GM12878 (cell line): ENCODE measurements around the gene ARGLU1. TPM values are rescaled to one million over a fixed set of nuclear protein-coding genes. Genes with fewer than 3 reads are reported as not detected.

Experiments
- ATAC-seq: fragments of 200-7000 bp; cut with Tn5 transposase; 3 replicates; pipeline ENCODE4 v1.9.1; 2020; ENCODE audit warnings: mild to moderate bottlenecking, moderate library complexity
- BruUV-seq: library from RNA; stranded (reverse); fragments of 400-500 nt; replicated peaks from 2 replicates; lab custom pipeline; 2021; lab: Mats Ljungman, UMichigan
- CTCF ChIA-PET: fragments of 300-600 bp; sonication (Branson Sonifier 250); formaldehyde crosslinking; extraction: SDS; loops from one replicate; lab custom pipeline; 2021; ENCODE audit warnings: inconsistent platforms; lab: Yijun Ruan, JAX
- POLR2A ChIA-PET: fragments of 350-600 bp; formaldehyde crosslinking; extraction: SDS; loops from one replicate; lab custom pipeline; 2021; ENCODE audit warnings: inconsistent platforms; lab: Charles Lee
- RAD21 ChIA-PET: fragments of 300-600 bp; sonication (Branson Sonifier 250); formaldehyde crosslinking; loops from one replicate; lab custom pipeline; 2023; ENCODE audit warnings: antibody characterized with exemption; ENCODE audit not compliant: unreplicated experiment; lab: Charles Lee
- SMC1A ChIA-PET: fragments of 300-600 bp; sonication (Branson Sonifier 250); formaldehyde crosslinking; loops from one replicate; lab custom pipeline; 2023; ENCODE audit not compliant: unreplicated experiment, uncharacterized antibody; lab: Charles Lee
- DNase-seq: peaks from one replicate; pipeline ENCODE4 v3.0.0-alpha.2; 2011; ENCODE audit warnings: low read depth, low spot score
- FAIRE-seq: peaks from 3 replicates; lab custom pipeline; 2011; peaks lifted over from hg19 to GRCh38; lab: Jason Lieb, UNC
- H2AFZ ChIP-seq: 2 replicates; pipeline ENCODE4 v1.6.0; 2011; ENCODE audit warnings: low read depth, low read length, control low read depth; ENCODE audit not compliant: control insufficient read depth
- H3K27ac ChIP-seq: 2 replicates; pipeline ENCODE4 v1.5.1; 2011; ENCODE audit warnings: control low read depth; ENCODE audit not compliant: control insufficient read depth, insufficient read depth
- H3K27me3 ChIP-seq, 2 experiments: replicated peaks in 1 of 2; 2 replicates each; pipeline versions ENCODE4 v1.6.0 to v1.6.1; 2011; ENCODE audit warnings: low read length in 1 of 2; ENCODE audit not compliant: control insufficient read depth in 2 of 2, insufficient read depth in 2 of 2
- H3K36me3 ChIP-seq, 2 experiments: 2 replicates each; pipeline ENCODE4 v1.5.1; 2011; ENCODE audit warnings: low read length in 1 of 2; ENCODE audit not compliant: control insufficient read depth in 2 of 2, insufficient read depth in 2 of 2
- H3K4me1 ChIP-seq: 2 replicates; pipeline ENCODE4 v1.6.1; 2011; ENCODE audit warnings: mild to moderate bottlenecking, low read length, moderate library complexity, mixed read lengths; ENCODE audit not compliant: control insufficient read depth, insufficient read depth
- H3K4me2 ChIP-seq: 2 replicates; pipeline ENCODE4 v1.6.0; 2011; ENCODE audit warnings: control low read depth; ENCODE audit not compliant: control insufficient read depth, insufficient read depth
- H3K4me3 ChIP-seq: fragments of 200-600 bp; sonication (generic); 2 replicates; pipeline ENCODE4 v1.5.1; 2016
- H3K79me2 ChIP-seq: 2 replicates; pipeline ENCODE4 v1.6.0; 2011; ENCODE audit warnings: low read length; ENCODE audit not compliant: control insufficient read depth, insufficient read depth
- H3K9ac ChIP-seq: 2 replicates; pipeline ENCODE4 v1.8.0; 2011; ENCODE audit warnings: low read length, control low read depth, mixed read lengths; ENCODE audit not compliant: control insufficient read depth, insufficient read depth
- H3K9me3 ChIP-seq: replicated peaks from 3 replicates; pipeline ENCODE4 v1.5.1; 2011; ENCODE audit warnings: mild to moderate bottlenecking, low read length; ENCODE audit not compliant: control insufficient read depth, insufficient read depth
- H4K20me1 ChIP-seq: 2 replicates; pipeline ENCODE4 v1.6.0; 2011; ENCODE audit not compliant: control insufficient read depth, insufficient read depth
- CBX3 ChIP-seq: fragments of 200-600 bp; sonication (generic); IDR thresholded peaks from 2 replicates; pipeline ENCODE4 v1.6.1; 2016; ENCODE audit warnings: low read depth, borderline replicate concordance
- GATAD2B ChIP-seq: fragments of 450-650 bp; conservative IDR thresholded peaks from 2 replicates; pipeline ENCODE4 v1.6.1; 2017; ENCODE audit warnings: low read depth, mild to moderate bottlenecking, moderate library complexity
- KDM1A ChIP-seq: fragments of 200-600 bp; sonication (generic); IDR thresholded peaks from 2 replicates; pipeline ENCODE4 v1.6.1; 2016; ENCODE audit warnings: borderline replicate concordance
- MTA2 ChIP-seq: fragments of 450-650 bp; IDR thresholded peaks from 2 replicates; pipeline ENCODE4 v1.6.1; 2016; ENCODE audit warnings: low read depth, mild to moderate bottlenecking, moderate library complexity
- STAT1 ChIP-seq: fragments of 450-650 bp; conservative IDR thresholded peaks from 2 replicates; pipeline ENCODE4 v1.6.1; 2014; ENCODE audit warnings: antibody characterized with exemption, mild to moderate bottlenecking
- WGBS: methylation state at CpG from one replicate; pipeline ENCODE4 v1.1.6; 2016; ENCODE audit warnings: low lambda C conversion rate; ENCODE audit not compliant: insufficient replicate concordance, insufficient coverage; ENCODE audit errors: missing lambda C conversion rate; 5-methylcytosine and 5-hydroxymethylcytosine counted together
- in situ Hi-C: fragments of 300-500 bp; cut with MboI; formaldehyde crosslinking; loops from 9 replicates; pipeline ENCODE4 v1.14.3; 2018; ENCODE audit warnings: mixed read lengths
- intact Hi-C: fragments of 100-400 bp; cut with micrococcal nuclease; formaldehyde crosslinking; loops from one replicate; pipeline ENCODE4 v1.14.2; 2022; ENCODE audit not compliant: unreplicated experiment
- polyA plus RNA-seq, 11 experiments: library from polyadenylated mRNA; depleted of rRNA in 4 of 11; unstranded in 6 of 11; stranded (reverse) in 5 of 11; fragments of >200 nt; fragmentation: Nextera tagmentation in 4 of 11; fragmentation: Illumina TruSeq in 1 of 11; extraction: Ambion mirVana in 4 of 11; extraction: Trizol in 1 of 11; gene quantifications; 1 replicate in 1 of 11; 2 replicates in 10 of 11; pipeline versions ENCODE4 v1.2.1 to v1.2.3, GENCODE V29; 2011 to 2016; ENCODE audit warnings: inconsistent platforms in 2 of 11, missing spikeins in 2 of 11, low read depth in 1 of 11
- total RNA-seq, 4 experiments: library from RNA; depleted of rRNA in 3 of 4; stranded (reverse); fragments of >200 nt in 3 of 4; fragmentation: Illumina TruSeq in 1 of 4; extraction: Trizol in 1 of 4; gene quantifications; 2 replicates each; pipeline versions ENCODE4 v1.2.1 to v1.2.3, GENCODE V29; 2013 to 2021

The ARGLU1 gene
- total and polyA plus RNA-seq, 10 of the 15 experiments (the other 5 are each of a cell fraction or from before 2014, with no cell fraction given), result 47.1 to 197 (median 98.3) TPM

GRCh38 chr13:106530980-106531481 is 36.9 kb downstream of the ARGLU1 start:
- Histone ChIP-seq H3K36me3 (no peaks in the 10 kb centered on the region), H3K27me3 (peaks cover 0 to 17% of the 10 kb centered on the region in 2 experiments; a peak in 2 of 4 replicates), H4K20me1 (no peaks in the 10 kb centered on the region), H3K79me2 (no peaks in the 10 kb centered on the region), H3K9me3 (no peaks in the 10 kb centered on the region; the same call in 2 of the 3 replicates), H3K4me3 (no peak overlapping the region), H3K4me2 (no peak overlapping the region), H3K27ac (no peak overlapping the region), H3K4me1 (no peaks in the 10 kb centered on the region; the same call in 1 of the 2 replicates), H2AFZ (no peak overlapping the region)
- in situ Hi-C loops (loop anchor here (25.0 kb wide), 1 partner anchor 1544 kb away; no protein-coding TSS in a partner anchor), intact Hi-C loops (loop anchor here (10.0 kb wide), 2 partner anchors 156 to 1756 kb away; no protein-coding TSS in a partner anchor)
- WGBS, result 69% methylated on average over 8 of the region's 8 CpGs
- RAD21 ChIA-PET, result interaction anchor here (1.6 to 2.0 kb wide), 2 partner anchors 89 to 449 kb away, joined by 5 to 6 read pairs; no protein-coding TSS in a partner anchor
- FAIRE-seq (no peak), DNase-seq (no peak), ATAC-seq (no peak)
- BruUV-seq, result no TSS peak
- SMC1A ChIA-PET, result interaction anchor here (0.7 to 1.8 kb wide), 6 partner anchors 9 to 1018 kb away, joined by 3 to 10 read pairs (median 4); no protein-coding TSS in a partner anchor
- POLR2A ChIA-PET, result interaction anchor here (1.1 kb wide), 1 partner anchor 9 kb away, joined by 4 read pairs; no protein-coding TSS in a partner anchor
- CTCF ChIA-PET, result interaction anchor here (1.1 to 2.1 kb wide), 3 partner anchors 15 to 446 kb away, joined by 5 to 9 read pairs (median 6); no protein-coding TSS in a partner anchor
- TF ChIP-seq KDM1A (no peak), GATAD2B (no peak)
- TF ChIP-seq, all 136 proteins: peak for 0
- no peak overlapping the region for H3K9ac ChIP-seq

GRCh38 chr13:106530171-106530851 is 37.6 kb downstream of the ARGLU1 start:
- RAD21 ChIA-PET, result interaction anchor here (1.6 to 2.0 kb wide), 2 partner anchors 90 to 448 kb away, joined by 5 to 6 read pairs; no protein-coding TSS in a partner anchor
- H3K4me3 ChIP-seq, result no peak overlapping the region
- H3K27me3 ChIP-seq, result peaks cover 0 to 17% of the 10 kb centered on the region in 2 experiments; a peak in 2 of 4 replicates
- no peak for TF ChIP-seq CBX3
- TF ChIP-seq STAT1, result no peak
- TF ChIP-seq MTA2, result no peak
- TF ChIP-seq, all 136 proteins: peak for 0
- Histone ChIP-seq H3K79me2 (no peaks in the 10 kb centered on the region), H3K4me2 (no peak overlapping the region), H3K4me1 (no peaks in the 10 kb centered on the region), H2AFZ (no peak overlapping the region), H3K27ac (no peak overlapping the region), H3K9ac (no peak overlapping the region), H3K36me3 (no peaks in the 10 kb centered on the region), H4K20me1 (no peaks in the 10 kb centered on the region), H3K9me3 (no peaks in the 10 kb centered on the region; the same call in 2 of the 3 replicates)
- ATAC-seq (no peak), FAIRE-seq (no peak), DNase-seq (no peak)
- SMC1A ChIA-PET, result interaction anchor here (0.7 to 1.8 kb wide), 6 partner anchors 16 to 1139 kb away, joined by 3 to 10 read pairs (median 4); no protein-coding TSS in a partner anchor
- BruUV-seq, result no TSS peak
- POLR2A ChIA-PET, result interaction anchor here (1.1 kb wide), 1 partner anchor 8 kb away, joined by 4 read pairs; no protein-coding TSS in a partner anchor
- 67% methylated on average over 11 of the region's 11 CpGs for WGBS
- intact Hi-C loops, result loop anchor here (10.0 kb wide), 2 partner anchors 156 to 1756 kb away; no protein-coding TSS in a partner anchor
- CTCF ChIA-PET, result interaction anchor here (1.1 to 2.1 kb wide), 3 partner anchors 15 to 445 kb away, joined by 5 to 9 read pairs (median 6); no protein-coding TSS in a partner anchor
- in situ Hi-C loops, result loop anchor here (25.0 kb wide), 1 partner anchor 1543 kb away; no protein-coding TSS in a partner anchor
